Activated CD8-positive, alpha-beta memory T cell treated with anti-CD3 and anti-CD28 coated beads for 36 hours (primary cell): ENCODE data around the gene HHATL. TPM values are rescaled to one million over a fixed set of nuclear protein-coding genes. Genes with fewer than 3 reads are reported as not detected.

ENCODE experiments used
- CTCF ChIA-PET: fragments of 350-600 bp; sonication (Branson Sonifier 250); formaldehyde crosslinking; loops from one replicate; lab custom pipeline; 2021; ENCODE audit warnings: antibody characterized with exemption; lab: Charles Lee
- POLR2A ChIA-PET: fragments of 350-600 bp; sonication (Branson Sonifier 250); formaldehyde crosslinking; loops from one replicate; lab custom pipeline; 2021; ENCODE audit warnings: antibody characterized with exemption; lab: Charles Lee
- total RNA-seq, 2 experiments: library from RNA; stranded (reverse); gene quantifications; one replicate each; pipeline ENCODE4 v1.2.3, GENCODE V29; 2021

The HHATL gene
- total RNA-seq = not detected

- ChIA-PET POLR2A (no interaction called here), CTCF (interaction anchor here (0.6 kb wide), 1 partner anchor 1907 kb away, joined by 5 read pairs; no protein-coding TSS in a partner anchor)
These were observed at the start of gene HHATL for GRCh38 chr3:42702066-42702951. TSS of gene HHATL (minus strand) at chr3:42702798. CDS start at chr3:42700826, 1,972 bp downstream.

GRCh38 chr3:42751609-42752008 lies 49.0 kb upstream of the HHATL start:
- CTCF ChIA-PET = interaction anchor here (1.2 kb wide), 1 partner anchor 246 kb away, joined by 3 read pairs; no protein-coding TSS in a partner anchor
- POLR2A ChIA-PET = no interaction called here

- POLR2A ChIA-PET = no interaction called here
- CTCF ChIA-PET = interaction anchor here (1.3 kb wide), 1 partner anchor 131 kb away, joined by 3 read pairs; no protein-coding TSS in a partner anchor
These were observed 48.2 kb upstream of the HHATL start for GRCh38 chr3:42750834-42751233.

GRCh38 chr3:42749753-42750231 lies 47.2 kb upstream of the HHATL start:
- CTCF ChIA-PET = no interaction called here
- POLR2A ChIA-PET = no interaction called here

- ChIA-PET CTCF (no interaction called here), POLR2A (no interaction called here)
These were observed 46.6 kb upstream of the HHATL start for GRCh38 chr3:42749025-42749752.

GRCh38 chr3:42747581-42747980 lies 45.0 kb upstream of the HHATL start:
- POLR2A ChIA-PET = interaction anchor here (0.6 kb wide), 1 partner anchor 147 kb away, joined by 3 read pairs; no protein-coding TSS in a partner anchor

GRCh38 chr3:42746455-42747450 lies 44.2 kb upstream of the HHATL start:
- POLR2A ChIA-PET = interaction anchor here (0.6 kb wide), 1 partner anchor 146 kb away, joined by 3 read pairs; no protein-coding TSS in a partner anchor

More at GRCh38 chr3:42747581-42747980, 45.0 kb upstream of the HHATL start:
- CTCF ChIA-PET = interaction anchor here (1.5 kb wide), 1 partner anchor 9 kb away, joined by 5 read pairs; no protein-coding TSS in a partner anchor

GRCh38 chr3:42745776-42746454 lies 43.3 kb upstream of the HHATL start:
- ChIA-PET CTCF (interaction anchor here (0.6 to 2.7 kb wide), 2 partner anchors 9 to 174 kb away, joined by 3 to 9 read pairs; no protein-coding TSS in a partner anchor), POLR2A (interaction anchor here (0.6 kb wide), 1 partner anchor 187 kb away, joined by 4 read pairs; no protein-coding TSS in a partner anchor)

More at GRCh38 chr3:42746455-42747450, 44.2 kb upstream of the HHATL start:
- CTCF ChIA-PET = interaction anchor here (1.5 kb wide), 1 partner anchor 10 kb away, joined by 5 read pairs; no protein-coding TSS in a partner anchor

- ChIA-PET CTCF (interaction anchor here (0.6 to 2.7 kb wide), 4 partner anchors 10 to 173 kb away, joined by 3 to 9 read pairs (median 4); no protein-coding TSS in a partner anchor), POLR2A (interaction anchor here (0.6 kb wide), 1 partner anchor 187 kb away, joined by 4 read pairs; no protein-coding TSS in a partner anchor)
These were observed 42.7 kb upstream of the HHATL start for GRCh38 chr3:42745291-42745745.

- ChIA-PET POLR2A (no interaction called here), CTCF (interaction anchor here (0.9 to 2.7 kb wide), 2 partner anchors 12 to 77 kb away, joined by 4 to 9 read pairs; no protein-coding TSS in a partner anchor)
These were observed 40.8 kb upstream of the HHATL start for GRCh38 chr3:42743204-42743995.

GRCh38 chr3:42742688-42743087 lies 40.1 kb upstream of the HHATL start:
- ChIA-PET POLR2A (no interaction called here), CTCF (no interaction called here)

- CTCF ChIA-PET = no interaction called here
- POLR2A ChIA-PET = no interaction called here
These were observed 39.7 kb upstream of the HHATL start for GRCh38 chr3:42742259-42742658.

GRCh38 chr3:42741796-42742195 lies 39.2 kb upstream of the HHATL start:
- POLR2A ChIA-PET = no interaction called here
- CTCF ChIA-PET = no interaction called here

GRCh38 chr3:42739401-42740158 lies 37.0 kb upstream of the HHATL start:
- ChIA-PET POLR2A (no interaction called here), CTCF (no interaction called here)

GRCh38 chr3:42736531-42736930 lies 33.9 kb upstream of the HHATL start:
- ChIA-PET POLR2A (no interaction called here), CTCF (no interaction called here)

GRCh38 chr3:42736081-42736480 lies 33.5 kb upstream of the HHATL start:
- ChIA-PET CTCF (no interaction called here), POLR2A (no interaction called here)
